Eye (tissue), 1 donor: ENCODE results near the gene RPSA.
"Not testable (repeated sequence)": the region's sequence is repeated elsewhere in the genome, so short reads cannot be mapped to it uniquely, and the experiment has no call there.

Source experiments
- DNase-seq: peaks from one replicate; pipeline ENCODE4 v3.0.0-alpha.2; 2015

Gene RPSA

DNA sequence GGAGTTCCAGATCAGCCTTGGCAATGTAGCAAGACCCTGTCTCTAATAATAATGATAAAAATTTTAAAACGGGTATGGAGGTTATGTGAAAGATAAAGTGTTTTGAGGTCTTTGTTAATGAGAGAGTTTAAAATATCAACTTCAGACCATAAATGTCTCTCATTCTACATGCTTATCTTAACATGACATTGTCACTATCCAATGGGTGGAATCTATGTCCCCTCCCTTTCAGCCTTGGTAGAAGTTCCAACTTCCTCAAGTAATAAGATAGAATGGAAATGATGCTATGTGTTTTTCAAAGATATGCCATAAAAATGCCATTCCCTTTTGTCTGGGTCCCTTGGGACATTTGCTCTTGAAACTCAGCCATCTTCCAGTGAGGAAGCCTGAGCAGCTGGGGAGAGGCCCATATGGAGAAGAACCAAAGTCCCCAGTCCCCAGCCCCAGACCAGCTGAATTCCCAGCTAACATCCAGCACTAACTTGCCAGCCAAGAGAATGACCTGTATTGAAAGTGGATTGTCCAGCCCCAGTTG is 17.0 kb downstream of the RPSA start:
- DNase-seq, result no peak

DNA sequence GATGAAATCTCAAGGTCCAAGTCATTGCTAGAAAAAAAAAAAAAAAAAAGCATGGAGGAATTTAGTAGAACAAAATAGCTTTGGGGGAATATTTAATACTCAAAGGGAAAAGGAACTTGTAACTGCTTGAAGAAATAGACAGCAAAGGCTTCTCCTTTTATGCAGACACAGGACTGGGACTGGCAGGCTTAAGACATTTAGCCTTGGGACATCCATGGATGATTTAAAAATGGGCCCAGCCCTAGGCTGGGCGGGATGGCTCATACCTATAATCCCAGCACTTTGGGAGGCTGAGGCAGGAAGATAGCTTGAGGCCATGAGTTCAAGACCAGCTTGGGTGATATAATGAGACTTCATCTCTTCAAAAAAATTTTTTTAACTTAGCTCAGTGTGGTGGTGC is 19.8 kb downstream of the RPSA start:
- no peak for DNase-seq

GRCh38 chr3:39427506-39427905 is 21.0 kb downstream of the RPSA start:
- DNase-seq, result no peak

DNA sequence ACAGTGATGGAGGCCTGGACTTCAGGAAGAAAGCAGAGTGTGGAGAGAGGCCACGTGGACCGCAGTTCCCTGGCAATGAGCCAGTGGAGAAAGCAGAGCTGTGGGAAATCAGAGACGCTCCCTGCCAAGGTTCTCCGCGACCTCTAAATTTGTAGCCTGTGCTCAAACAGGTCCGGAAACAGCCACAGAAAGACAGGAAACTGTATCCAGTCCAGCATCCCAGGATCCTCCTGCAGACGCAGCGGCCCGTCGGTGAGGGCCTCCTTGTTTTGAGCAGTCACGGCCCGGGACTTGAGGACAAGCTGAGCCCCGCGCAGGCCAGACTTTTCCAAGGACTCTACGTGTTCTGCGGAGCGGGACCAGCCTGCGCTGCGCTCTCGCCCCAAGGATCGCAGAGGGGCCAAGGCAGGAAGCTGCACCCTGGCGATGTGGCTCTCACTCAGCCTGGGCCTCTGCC is 22.3 kb downstream of the RPSA start:
- no peak for DNase-seq

- no peak for DNase-seq
Observed at GRCh38 chr3:39429466-39429865, 22.9 kb downstream of the RPSA start.

DNA sequence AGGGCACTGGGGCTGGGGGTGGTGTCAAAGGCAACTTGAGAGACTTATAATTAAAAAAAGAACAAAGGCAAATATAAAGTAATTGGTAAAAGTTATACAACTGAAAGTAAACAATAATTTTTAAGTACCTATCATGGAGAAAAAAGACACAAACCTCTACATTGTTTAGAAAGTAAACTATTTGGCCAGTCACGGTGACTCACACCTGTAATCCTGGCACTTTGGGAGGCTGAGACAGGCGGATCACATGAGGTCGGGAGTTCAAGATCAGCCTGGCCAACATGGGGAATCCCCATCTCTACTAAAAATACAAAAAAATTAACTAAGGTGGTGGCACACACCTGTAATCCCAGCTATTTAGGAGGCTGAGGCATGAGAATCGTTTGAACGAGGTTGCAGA is 25.8 kb downstream of the RPSA start:
- DNase-seq, result no peak

DNA sequence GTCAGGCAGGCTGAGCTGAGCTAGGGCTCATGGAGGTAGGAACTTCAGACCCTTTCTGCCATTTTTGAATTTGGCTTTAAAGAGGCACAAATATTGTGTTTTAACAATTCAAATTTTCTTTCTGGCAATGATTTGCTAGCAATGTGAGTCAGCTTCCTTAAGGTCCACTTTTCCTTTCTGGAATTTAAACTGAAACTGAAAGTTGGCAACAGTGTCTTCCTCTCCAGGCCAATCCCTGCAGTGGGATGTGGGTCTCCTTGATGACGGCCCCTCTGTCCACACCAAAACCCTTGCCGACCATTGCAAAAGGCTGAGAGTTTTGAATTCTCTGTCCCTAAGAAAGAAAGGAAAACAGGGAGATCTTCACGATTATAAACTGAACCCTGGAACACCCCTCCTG is 27.1 kb downstream of the RPSA start:
- DNase-seq, result no peak

GRCh38 chr3:39434574-39434973 is 28.1 kb downstream of the RPSA start:
- DNase-seq, result no peak

GRCh38 chr3:39435006-39435748 is 28.7 kb downstream of the RPSA start:
- no peak for DNase-seq

- DNase-seq, result no peak
Observed at GRCh38 chr3:39438880-39439279, 32.4 kb downstream of the RPSA start.

GRCh38 chr3:39440316-39440715 is 33.8 kb downstream of the RPSA start:
- DNase-seq, result no peak

DNA sequence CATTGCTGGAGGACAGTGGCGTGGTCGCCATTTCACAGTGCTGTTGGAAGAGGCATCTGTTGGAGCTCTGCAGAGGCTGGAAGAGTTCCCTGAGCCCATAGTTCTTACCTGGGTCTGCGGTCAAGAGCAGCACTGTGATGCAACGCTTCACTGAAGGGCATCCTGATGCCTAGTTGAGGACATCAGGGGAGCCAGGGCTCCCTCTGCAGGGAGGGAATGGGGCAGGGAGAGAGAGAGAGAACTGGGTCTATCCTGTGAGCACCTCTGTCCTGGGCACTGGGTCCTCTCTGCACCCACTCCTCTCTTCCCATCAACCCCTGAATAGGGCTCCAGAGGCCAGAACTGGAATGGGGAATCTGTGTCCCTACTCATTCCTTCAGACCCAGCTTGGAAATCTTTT is 37.0 kb downstream of the RPSA start:
- no peak for DNase-seq

GRCh38 chr3:39445927-39446326 is 39.4 kb downstream of the RPSA start:
- no peak for DNase-seq

DNA sequence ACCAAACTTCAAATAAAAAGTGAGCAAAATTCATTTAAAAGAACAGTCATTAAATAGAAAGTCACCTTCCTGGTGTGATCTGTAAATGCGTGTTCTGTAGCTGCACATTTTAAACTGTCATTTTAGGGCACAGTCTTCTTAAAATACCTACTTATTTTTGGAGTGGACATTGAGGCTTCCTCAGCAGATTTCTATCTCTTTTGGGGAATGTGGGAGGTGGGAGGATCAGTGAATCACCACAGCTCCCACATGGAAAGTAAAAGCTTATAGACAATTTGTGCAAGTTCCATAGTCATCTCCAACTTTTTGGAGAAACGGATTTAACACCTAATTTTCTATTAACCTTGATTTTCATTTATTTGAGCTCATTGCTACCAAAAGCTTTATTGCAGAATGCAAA is 39.9 kb downstream of the RPSA start:
- no peak for DNase-seq

DNA sequence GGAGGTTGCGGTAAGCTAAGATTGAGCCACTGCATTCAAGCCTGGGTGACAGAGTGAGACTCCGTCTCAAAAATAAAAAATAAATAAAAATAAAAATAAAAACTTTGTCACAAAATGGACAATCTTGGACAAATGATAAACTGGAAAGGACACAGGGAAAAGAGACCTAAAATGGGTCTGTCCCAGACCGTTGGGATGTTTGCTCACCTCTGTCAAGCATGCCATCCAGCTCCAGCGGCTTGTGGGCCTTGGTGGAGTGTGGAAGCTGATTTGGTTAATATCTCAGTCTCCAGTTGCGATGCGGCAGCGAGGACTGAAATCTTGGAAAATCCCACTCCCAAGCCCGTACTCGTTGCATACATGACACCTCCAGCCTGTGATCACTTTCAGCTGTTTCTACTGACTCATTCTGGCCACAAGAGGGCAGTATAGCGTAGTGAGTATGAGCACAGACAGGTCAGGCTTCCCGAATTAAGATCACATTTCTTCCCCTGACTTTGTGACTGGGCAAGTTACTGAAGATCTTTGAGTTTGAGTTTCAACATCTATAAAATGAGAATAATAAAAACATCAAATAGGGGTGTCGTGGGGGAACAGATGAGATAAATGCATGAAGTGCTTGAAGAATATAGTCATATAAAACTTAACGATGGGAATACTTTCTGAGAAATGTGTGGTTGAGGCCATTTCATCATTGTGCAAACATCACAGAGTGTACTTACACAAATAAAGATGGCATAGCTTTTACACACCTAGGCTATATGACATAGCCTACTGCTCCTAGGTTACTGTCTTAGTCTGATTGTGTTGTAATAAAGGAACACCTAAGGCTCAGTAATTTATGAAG is 41.3 kb downstream of the RPSA start:
- DNase-seq, result peak; percentile 95

- no peak for DNase-seq
Observed at GRCh38 chr3:39448506-39449233, 42.1 kb downstream of the RPSA start.

DNA sequence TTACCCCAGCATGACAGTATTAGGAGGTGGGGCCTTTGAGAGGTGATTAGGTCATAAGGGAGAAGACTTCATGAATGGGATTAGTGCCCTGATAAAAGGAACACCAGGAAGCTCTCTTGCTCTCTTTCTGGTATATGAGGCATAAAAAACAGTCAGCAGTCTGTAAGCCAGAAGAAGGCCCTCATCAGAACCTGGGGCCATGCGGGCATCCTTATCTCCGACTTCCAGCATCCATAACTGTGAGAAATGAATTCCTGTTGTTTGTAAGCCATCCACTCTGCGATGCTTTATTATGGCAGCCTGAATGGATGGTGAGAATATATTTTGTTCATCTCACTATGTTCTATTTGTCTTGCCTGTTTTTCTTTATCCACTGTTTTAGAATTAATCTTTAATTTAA is 43.3 kb downstream of the RPSA start:
- no peak for DNase-seq

- no peak for DNase-seq
Observed at GRCh38 chr3:39453134-39453533, 46.6 kb downstream of the RPSA start.

DNA sequence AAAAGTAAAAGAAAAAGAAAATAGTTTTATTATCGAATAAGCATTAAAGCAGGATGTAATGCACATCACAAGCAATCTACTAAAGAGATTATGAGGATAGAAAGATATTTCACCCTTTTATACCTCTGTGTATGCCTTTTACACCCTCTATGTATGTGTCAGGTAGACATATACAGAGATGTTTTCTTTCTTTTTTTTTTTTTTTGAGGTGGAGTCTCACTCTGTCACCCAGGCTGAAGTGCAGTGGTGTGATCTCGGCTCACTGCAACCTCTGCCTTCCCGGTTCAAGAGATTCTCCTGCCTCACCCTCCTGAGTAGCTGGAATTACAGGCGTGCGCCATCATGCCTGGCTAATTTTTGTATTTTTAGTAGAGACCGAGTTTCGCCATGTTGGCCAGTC is 47.4 kb downstream of the RPSA start:
- DNase-seq, result not testable (repeated sequence)

DNA sequence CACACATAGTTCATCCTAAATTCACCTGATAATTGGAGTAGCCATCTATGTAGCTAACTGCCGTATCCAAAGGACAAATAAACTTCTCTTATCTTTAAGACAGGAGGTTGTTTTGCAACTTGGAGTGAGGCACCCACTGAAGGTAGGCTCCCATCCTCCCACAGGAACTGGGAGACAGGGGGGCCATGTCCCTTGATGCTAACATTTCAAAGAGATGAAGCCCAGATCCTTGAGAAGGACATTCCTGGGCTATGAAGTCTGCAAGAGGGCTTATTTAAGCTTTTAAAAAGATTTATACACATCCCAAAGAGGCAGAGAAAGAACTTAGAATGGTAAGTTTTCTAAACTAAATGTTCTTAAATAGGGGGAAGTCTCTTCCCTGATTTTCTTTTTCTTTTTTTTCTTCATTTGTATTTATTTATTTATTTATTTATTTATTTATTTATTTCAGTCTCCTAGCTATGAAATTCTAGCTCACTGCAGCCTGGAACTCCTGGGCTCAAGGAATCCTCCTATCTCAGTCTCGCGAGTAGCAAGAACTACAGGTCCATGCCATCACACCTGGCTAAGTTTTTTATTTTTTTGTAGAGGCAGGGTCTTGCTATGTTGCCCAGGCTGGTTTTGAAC is 48.2 kb downstream of the RPSA start:
- DNase-seq, result no peak

- no peak for DNase-seq
Observed at GRCh38 chr3:39456159-39456558, 49.6 kb downstream of the RPSA start.

DNA sequence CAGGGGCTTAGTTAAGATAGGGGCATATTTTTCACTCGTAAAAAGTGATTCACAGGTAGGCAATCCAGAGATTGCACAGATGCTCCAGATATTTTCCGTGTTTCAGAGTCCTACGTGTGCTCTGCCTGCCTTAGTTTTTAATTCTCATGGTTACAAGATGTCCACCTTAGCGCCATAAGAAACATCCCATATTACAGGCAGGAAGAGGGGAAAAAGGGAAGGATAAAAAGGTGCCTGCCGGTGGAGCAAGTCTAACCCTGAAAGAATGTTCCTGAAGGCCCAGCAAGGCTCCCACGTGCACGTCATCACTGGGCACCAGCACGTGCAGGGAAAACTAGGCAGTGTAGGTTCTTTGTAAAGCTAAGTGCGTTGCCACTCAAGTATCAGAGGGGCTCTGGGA is 50.8 kb downstream of the RPSA start:
- DNase-seq, result no peak

DNA sequence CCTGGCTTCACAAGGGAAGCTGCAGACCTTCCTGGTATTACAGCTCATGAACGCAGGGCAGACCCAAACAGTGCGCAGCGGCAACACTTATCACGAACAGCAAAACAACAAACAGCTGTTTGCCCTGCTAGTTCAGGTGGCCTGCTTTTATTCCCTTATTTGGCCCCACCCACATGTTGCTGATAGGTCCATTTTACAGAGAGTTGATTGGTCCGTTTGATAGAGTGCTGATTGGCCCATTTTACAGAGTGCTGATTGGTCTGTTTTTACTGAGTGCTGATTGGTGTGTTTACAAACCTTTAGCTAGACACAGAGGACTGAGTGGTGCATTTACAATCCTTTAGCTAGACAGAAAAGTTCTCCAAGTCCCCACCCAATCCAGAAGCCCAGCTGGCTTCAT is 52.1 kb downstream of the RPSA start:
- not testable (repeated sequence) for DNase-seq
